ENCODE data around the gene SIAH3.

The SIAH3 gene

DNA sequence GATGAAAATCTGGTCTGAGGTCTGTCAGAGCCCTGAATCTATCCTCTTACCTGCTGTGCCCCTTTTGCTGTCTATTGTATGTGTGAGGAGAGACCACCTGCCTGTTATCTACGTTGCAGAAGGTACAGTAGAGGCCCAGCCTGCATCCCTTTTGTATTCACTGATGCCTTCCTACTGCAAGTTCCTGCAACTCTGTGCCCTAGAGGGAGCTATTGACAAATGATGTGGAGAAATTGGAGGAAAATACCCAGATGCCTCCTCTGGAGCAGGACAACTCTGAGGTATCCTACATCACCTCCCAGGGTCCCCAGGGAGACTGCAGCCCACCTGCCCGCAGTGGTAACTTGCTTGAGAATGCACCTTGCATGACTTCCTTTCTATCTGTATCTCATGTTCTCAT lies 33.7 kb downstream of the SIAH3 start:
- no peak for DNase-seq

DNA sequence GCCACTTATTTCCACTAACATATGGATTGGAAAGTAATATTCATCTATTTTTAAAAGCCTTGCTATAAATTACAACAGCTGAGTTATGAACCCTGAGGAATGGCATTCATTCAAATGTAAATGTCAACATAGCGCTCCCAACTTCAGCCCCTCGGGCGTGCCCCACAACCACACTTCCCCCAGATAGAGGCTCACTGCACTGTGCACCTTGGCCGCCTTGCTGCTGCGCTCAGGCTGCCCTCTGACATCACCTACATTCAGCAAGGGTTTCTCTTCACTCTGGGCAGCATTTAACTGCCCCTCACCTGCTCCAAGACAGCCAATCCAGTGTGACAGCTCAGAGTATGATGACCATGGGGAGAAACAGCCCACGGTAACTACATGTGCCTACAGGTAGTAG lies 35.1 kb downstream of the SIAH3 start:
- DNase-seq: no peak

DNA sequence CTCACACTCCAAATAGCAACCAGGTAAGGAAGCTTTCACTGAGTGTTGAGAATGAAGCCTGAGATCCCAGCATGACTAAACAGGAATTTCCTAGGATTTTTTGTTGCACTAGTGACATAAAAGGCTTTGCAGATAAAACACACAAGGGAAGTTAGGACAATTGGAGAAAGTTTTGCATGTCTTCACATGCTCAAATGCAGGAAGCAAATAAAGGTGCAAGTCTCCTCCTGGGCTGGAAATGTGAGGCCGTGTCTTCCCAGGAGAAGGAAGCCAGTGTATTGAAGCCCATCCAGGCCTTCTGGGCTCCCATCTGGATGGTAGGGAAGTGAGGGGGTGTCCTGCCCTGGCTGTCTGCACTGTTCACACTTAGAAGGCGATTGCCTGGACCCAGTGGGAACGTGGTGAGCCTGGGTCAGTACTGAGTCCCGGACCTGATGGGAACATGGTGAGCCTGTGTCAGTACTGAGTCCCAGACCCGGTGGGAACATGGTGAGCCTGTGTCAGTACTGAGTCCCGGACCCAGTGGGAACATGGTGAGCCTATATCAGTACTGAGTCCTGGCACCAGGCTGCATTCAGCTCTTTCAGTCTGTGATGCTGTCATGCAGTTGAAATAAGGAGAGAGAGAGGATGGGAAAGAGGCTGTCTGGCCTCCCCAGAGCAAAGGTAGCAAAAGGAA lies 38.7 kb downstream of the SIAH3 start:
- DNase-seq: no peak

DNA sequence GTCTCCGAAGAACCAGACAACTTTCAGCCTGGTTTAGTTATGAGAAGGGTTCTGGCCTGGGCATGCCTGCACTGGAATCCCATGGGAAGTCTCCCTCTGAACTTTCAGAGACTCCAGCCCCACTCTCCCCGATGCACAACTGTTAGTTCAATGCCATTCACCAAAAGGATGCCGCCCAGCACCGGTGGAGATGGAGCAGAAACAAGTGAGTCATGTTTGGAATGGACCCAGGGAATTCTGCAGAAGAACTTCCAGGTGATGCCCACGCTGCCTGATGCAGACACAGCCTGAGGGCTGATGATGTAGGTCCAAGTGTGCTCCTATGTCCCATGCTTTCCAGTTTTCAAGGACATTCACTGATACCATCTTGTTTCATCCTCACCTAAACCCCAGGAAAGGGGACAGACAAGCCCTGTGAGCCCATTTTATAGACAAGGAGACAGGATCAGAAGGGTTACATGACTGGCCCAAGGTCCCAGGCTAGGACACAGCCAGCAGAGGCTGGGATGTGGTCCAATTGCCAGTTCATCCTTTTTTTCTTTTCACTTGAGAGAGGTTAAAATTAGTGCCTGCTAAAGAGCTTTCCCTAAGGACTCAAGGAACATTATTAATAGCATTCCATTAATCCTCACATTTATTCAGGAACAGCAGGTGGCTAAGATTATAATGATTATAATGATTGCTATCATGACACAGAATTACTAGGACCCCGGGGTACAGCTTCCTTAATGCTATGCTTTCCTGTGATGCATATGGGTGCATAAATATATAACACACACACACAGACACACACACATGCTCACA lies 39.5 kb downstream of the SIAH3 start:
- DNase-seq: no peak

DNA sequence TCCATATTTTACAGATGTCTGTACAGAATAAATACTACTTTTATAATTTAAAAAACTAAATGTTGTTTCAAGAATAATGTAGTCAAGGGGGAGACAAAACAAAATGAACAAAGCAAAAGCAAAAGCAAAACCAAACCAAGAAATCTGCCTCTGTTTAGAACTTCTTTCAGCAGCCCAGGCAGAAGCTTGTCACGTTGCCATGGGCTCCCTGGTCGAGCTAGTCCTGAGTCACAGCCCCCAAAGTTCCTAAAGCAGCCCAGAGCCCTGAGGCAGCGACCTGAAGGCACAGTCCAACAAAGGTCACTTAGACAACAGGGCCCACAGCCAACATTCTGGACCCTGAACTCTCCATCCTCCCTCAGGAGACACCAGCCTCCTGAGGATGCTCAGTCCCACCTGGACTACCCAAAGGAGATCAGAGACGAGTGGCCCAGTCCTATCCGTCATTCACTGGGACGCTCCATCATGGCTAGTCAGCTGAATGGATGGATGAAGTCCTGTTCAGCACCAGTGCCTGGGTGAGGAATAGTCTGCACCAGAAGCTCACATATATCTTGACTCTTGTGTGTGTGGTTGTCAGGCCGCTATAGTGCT lies 41.7 kb downstream of the SIAH3 start:
- no peak for DNase-seq

DNA sequence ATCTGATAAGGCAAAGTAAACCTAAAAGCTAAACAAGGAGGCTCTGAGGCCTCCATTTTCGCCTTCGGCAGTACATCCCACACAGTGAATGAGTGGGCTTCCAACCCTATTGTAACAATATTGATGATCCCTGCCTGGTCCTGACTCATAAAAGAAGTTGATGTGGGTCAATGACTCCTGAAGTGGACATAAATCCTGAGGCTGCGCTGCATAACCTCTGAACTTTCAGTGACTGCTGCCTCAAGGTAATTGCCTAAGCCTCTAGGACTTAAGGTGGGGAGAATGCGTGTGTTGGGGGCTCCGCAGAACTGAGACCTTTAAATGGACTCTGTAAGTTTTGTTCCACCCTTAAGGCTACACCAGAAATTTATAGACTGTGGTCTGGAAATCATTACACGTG lies 42.6 kb downstream of the SIAH3 start:
- no peak for DNase-seq

DNA sequence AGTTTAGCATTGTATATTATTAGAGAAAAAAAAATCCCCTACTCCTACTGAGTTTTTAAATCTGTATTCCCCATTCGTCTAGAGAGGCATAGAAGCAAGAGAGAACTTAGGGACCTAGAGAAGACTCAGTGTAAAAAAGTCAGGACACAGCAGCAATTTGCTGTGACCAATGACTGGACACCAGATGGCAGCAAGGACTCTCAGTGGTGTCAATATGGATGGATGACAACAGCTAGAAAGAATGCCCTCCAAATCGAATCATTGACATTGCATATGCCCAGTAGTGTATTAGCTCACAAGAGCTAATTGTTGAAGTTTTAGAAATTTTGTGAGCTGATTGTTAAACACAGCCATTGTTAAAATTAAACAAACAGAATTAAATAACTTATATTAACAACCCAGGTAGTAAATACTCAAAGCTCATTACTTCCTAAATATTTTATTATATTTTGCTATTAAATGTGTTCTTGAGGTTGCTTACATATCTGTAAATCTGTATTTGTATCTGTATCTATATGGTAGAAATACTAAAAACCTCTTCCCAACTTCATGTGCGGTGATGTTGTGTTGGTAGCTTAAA lies 43.9 kb downstream of the SIAH3 start:
- DNase-seq: peak; percentile 21

DNA sequence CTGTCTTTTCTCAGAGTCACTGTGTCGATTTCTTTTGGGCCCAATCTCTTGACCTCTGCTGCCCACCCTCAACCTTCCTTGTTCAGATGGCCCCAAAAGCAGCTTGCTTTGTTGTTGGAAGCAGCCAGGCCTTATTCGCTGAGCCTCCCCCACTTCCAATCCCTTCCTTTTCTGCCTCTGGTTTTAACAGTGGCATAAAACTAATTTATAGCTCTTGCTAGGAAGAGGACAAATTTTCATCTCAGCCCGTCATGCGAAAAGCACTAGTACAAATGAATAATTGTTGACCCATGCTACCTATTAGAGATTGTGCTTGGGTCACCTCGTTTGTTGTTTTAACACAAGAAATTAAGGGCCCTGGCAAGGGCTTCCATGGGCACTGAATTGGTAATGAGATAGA lies 51.1 kb downstream of the SIAH3 start:
- DNase-seq: no peak

DNA sequence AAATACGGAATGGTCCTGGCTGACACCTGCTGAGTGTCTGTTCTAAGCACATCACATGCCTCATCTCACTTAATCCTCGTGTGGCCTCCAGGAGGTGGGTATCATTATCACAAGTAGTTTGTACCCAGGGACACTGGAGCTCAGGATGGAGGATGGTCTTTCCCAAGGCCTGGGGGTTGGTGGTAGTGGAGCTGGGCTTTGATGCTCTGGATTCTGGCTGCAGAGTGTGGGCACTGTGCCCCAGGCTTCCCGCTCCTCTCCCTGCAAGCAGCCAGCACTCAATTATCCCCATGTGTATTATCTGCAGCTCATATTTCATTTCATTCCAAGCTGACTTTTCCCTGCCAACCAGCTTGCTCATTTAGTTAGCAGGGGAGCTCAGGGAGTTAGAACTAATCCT lies 52.1 kb downstream of the SIAH3 start:
- no peak for DNase-seq

DNA sequence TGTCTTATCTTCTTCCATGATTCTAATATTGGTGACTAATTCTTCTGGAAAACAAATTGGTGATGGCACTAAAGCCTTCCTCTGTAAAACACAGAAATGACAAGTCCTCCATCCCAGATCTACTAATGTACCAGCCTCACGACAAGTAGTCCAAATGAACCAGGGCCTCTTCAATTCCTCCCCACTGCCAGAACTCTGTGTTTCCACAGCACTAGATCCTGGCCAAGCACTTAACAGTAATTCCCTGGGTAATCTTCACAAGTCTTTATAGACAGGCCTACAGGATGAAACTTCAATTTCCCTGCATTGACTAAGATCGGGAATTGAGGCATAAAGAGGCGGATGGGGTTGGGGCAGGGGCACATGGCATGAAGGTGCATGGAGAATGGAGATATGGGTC lies 52.7 kb downstream of the SIAH3 start:
- no peak for DNase-seq

DNA sequence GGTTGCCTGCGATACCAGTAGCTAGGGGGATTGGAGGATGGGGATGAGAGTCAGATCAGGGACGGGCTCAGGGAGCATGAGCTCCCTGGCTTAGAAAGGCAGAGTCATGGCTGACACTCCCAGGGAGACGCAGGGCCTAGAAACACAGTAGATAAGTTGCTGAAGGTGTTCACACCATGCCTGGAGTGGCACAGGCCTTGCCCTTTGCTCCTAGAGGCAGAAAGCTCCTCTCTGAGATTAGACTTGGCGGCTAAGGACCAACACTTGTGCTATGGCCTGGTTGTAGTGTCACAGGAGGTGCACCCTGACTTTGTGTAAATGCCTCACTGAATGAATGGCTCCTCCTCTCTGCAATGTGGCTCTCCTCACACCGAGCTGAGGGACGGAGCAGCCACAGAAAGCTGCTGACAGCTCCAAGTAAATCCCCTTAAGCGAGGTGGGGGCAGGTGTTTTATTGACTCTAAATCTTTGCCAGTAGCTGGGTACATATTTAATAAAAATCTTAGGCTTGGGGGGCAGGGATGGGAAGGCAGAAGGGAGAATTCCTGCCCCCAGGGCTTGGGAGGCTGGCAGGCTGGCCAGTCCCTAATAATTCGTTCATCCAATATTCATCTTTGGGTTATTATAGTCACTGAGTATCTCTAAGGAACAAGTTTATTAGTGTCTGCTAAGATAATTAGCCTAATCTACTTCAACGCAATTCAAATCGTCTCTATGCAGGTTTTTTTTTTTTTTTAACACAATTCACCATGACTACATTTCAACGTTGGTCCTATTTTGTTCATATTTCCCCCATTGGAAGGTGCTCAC lies 54.9 kb downstream of the SIAH3 start:
- no peak for DNase-seq

DNA sequence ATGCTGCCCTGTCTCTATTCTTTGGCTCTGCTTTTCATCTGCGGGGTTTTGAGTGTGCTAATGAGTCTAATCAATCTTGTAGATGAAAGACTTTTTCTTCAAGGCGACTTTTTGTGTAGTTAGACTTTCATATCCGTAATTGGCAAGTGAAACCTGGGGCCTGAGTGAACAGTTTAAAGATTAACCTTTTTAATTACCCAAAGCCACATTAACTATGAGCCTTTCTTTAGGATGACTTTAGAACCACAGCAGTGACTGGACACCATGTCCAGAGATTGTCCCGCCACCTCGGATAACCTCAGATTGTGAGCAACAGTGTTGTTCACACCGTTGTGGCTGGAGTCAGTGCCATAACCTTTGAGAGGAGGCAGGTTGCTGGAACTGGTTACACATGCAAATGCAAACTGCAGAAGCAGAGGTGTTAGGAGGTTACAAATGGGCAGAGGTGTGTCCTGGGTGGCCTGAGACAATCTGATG lies 58.7 kb downstream of the SIAH3 start:
- DNase-seq: no peak

DNA sequence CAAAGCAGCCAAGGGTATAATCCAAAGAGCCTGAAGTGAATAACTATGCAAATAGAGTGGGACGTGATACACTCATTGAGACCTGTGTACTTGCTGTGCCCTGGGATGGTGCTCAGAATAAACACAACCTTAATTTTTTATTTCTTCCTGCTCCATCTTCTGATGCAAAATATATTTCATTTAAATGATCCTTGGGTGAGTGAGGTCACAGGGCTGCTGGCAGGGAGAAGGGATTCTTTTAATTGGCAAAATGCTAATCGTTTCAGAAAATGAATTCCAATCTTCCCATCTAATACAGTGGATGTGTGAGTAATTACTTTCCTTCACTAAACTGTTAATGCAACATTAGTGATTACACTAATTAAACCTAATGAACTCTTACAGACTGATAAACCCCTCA lies 63.5 kb downstream of the SIAH3 start:
- DNase-seq: no peak

DNA sequence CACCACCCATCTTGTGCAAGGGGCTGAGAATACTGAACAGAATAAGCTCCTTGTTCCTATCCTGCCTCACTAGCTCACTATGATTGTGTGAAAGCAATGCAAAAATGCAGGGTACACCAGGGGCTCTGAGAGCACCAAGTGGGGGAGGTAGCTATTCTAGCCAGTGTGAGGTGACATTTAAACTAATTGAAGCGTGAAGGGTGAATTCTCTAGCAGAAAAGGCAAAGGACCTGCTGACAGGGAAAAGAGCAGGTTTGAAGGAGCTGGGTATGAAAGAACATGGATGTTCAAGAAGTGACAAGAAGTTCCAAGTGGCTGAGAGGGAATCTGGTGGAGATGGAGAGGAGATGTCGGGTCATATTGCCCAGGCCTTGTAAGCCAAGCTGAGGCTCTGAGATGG lies 64.2 kb downstream of the SIAH3 start:
- no peak for DNase-seq

DNA sequence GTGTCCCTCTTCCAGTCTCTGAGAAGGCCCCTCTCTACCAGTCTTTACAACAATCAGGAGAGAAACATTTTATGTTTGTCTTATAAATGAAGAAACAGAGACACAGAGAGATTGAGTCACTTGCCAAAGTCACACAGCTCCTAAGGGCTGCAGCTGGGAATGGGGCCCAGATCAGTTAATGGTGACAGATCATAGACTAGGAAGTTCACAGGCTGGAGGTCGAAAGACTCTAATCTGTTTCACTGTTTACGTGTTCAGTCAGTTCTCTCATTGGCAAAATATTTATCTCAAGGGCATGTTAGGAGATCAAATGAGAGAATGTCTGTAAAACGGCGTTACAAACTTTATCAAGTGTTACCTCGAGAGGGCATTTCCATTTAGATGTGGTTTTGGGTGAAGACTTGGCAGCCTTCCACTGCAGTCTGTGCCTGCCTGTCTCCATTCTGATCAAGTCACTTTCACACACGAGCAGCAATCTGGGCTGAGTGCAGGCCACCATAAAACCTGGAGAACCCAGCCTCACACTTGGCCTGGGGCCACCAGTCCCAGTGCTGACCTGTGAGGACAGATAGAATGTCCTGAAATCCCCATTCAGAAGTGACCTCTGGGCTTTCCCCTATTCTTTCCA lies 65.1 kb downstream of the SIAH3 start:
- DNase-seq: no peak

DNA sequence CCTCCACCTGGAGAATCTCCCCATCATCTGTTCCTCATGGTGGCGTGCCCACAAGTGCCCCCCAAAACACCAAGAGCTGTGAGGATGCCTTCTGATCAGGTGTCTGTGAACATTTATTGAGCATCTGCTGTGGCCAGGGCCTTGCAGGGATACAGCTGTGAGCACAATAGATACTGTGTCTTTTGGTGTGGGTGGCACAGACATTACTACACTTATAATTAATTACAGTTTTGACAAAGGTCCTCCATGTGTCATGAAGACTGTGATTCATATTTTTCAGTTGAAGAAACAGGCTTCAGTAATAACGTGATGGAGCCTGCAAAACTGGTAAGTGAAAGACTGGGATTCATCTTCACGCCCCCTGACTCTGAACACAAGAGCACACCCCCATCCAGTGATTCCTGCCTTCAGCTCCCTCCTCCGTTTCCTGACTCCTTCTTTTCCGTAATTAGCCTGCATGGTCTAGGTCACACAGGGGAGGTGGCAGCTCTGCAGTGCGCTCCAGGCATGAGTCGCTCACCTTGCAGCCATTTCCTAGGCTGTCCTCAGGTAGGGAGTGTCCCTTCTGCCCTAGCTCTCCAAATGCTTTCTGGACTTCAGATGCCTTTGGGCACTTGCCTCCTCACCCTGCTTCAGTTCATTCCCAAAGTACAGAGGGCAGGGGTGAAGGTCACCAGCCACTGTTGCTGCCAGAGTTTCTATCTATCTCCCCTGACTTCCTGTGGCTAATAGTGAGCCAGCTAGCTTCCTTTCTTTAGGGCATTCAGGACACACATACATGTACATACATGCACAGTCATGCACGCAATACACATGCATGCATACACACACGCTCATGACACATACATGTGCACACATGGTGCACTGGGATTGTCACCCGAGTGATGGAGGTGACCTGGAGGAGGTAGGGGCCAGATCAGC lies 66.5 kb downstream of the SIAH3 start:
- no peak for DNase-seq

DNA sequence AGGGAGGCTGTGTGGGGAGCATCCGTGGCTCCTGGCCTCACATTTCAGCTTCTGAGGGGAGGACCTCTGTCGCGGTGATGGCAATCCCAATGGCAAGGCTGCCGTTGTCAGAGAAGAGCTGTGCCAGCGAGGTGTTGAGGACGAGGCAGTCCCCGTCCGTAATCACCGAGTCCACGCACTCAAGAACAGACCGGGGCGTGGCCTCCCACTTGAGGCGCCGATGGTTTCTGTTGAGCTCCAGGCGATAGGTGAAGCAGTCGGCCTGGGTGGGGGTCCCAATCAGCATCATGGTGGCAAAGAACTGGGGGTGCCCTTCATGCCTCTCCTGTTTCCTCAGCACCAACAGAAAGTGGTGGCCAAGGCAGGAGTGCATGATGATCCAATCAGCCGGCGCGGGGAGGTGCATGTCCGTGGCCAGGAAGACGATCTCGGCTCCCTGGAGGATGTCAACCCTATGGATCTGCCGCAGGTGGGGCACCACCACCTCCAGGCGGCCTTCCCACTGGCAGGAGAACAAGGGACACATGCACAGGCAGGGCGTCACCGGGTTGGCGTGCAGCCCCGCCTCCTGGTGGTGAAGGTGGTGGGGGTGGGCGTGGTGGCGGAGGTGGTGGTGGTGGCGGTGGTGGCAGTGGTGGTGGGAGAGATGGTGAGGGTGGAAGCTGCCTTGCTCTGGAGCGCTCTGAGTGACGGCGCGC lies 68.1 kb downstream of the SIAH3 start:
- DNase-seq: no peak

DNA sequence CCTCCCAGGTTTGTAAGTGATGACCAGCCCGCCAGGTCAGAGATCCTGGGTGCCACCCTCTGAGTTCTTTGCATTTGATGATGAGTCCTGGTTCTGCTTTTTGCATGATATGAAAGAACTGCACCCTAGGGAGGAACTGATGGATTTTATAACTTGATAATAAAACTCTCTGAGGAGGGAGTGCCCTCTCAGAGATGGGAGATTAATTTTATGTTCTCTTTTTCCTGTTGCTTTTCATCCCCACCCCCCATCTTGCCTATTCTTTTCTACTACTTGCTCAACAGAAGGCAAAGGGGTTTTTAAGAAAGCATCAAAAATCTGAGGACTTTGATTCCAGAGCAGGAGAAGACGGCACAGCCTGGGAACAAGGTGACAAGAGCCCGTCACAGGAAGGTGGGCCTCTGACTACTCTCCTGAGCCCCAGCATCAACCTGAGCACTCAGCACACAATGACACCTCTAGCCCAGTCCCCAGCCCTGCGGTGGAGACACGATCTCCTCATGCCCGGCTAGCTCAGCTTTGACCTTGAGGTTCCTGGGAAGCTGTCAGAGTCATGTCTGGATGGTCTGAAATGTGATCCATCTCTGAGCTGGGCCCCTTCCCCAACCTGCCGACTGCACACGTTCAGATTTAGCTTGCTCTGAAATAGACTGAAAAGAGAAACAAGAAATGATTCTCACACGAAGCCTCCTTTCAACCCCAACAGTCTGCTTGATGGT lies 69.1 kb downstream of the SIAH3 start:
- no peak for DNase-seq

DNA sequence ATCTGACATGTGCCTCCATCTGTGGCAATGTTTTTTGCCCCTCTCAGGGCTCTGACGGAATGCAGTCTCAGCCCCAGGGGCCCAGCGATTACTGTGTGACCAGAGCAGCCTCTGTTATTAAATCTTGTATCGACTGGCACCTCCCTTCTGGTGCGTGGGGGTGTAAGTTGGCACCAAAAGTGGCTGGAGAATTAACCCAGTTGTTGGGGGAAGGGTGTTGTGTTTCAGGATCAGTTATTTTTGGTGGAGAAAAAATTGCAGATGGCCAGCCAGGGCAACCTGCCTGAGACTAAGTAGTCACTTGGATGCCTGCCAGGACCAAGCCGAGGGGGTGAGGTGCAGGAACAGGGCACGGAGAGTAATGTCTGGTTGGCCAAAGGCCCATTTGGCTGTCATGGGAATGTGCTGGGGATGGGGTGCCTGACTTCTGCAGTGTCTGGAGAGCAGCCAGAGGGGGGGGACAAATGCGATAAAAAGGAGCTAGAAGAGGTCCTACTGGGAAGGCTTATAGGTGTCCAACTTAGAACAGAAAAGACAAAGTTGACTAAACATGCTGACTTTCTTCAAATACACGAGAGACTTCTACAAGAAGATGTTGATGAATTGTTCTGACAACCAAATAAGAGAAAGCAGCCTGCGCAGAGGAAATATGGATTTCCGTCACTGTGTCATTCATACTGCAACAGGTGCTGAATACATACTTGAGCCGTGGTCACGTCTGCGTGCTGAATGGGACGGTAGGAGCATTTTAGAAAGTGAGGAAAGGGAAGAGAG lies 69.8 kb downstream of the SIAH3 start:
- peak; percentile 19 for DNase-seq
